Measurements from ENCODE around the gene TBC1D4.

- TF ChIP-seq POLR2AphosphoS5 (IDR thresholded peaks at IDR 0.05) = no peak
- TF ChIP-seq CTCF (IDR thresholded peaks at IDR 0.05) = no peak
- TF ChIP-seq POLR2A (IDR thresholded peaks at IDR 0.05) = no peak
Measured at GRCh38 chr13:75395901-75396300, 86.1 kb downstream of the TBC1D4 start.

All from prostate gland (tissue), 2 donors.